Panc1 (cell line): ENCODE measurements around the gene SDK2.

ENCODE experiments used
- POLR2AphosphoS5 ChIP-seq: IDR thresholded peaks from 2 replicates; pipeline ENCODE4 v1.6.1; 2012; ENCODE audit warnings: mild to moderate bottlenecking, low read depth, low read length, moderate library complexity
- REST ChIP-seq, 2 experiments: IDR thresholded peaks; 2 replicates each; pipeline ENCODE4 v1.6.1; 2011 to 2012; ENCODE audit warnings: low read depth in 2 of 2, control low read depth in 1 of 2, low read length in 1 of 2, mild to moderate bottlenecking in 1 of 2, moderate library complexity in 1 of 2; ENCODE audit not compliant: insufficient read depth in 1 of 2
- TF ChIP-seq, protein P1 (sequence below): fragments of 450-650 bp; IDR thresholded peaks from 2 replicates; pipeline ENCODE4 v1.5.1; 2017; ENCODE audit warnings: mild to moderate bottlenecking

DNA sequence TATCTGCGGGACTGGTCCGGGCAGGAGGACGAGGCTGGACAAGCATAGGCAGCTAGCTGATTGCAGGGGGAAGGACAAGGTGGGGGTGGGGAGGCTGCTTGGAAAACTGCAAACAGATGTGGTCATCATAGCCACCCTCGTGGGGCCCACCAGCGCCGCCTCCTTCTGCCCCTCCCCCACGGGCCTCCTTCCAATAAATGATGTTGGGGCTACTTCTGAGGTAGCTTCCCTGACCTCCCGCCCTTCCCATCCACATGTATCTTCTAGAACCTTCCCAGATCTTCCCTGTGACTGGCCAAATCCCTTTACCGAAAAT lies 320.1 kb downstream of the SDK2 start:
- TF ChIP-seq, protein P1, sequence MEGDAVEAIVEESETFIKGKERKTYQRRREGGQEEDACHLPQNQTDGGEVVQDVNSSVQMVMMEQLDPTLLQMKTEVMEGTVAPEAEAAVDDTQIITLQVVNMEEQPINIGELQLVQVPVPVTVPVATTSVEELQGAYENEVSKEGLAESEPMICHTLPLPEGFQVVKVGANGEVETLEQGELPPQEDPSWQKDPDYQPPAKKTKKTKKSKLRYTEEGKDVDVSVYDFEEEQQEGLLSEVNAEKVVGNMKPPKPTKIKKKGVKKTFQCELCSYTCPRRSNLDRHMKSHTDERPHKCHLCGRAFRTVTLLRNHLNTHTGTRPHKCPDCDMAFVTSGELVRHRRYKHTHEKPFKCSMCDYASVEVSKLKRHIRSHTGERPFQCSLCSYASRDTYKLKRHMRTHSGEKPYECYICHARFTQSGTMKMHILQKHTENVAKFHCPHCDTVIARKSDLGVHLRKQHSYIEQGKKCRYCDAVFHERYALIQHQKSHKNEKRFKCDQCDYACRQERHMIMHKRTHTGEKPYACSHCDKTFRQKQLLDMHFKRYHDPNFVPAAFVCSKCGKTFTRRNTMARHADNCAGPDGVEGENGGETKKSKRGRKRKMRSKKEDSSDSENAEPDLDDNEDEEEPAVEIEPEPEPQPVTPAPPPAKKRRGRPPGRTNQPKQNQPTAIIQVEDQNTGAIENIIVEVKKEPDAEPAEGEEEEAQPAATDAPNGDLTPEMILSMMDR: no peak
- no peak for TF ChIP-seq POLR2AphosphoS5
- TF ChIP-seq REST (IDR thresholded peaks at IDR 0.05; ENCODE audit: insufficient read depth in 1 of 2, low read depth in 2 of 2, low read length in 1 of 2): no peak
